Measurements from ENCODE around the gene CRYZL1.

The CRYZL1 gene

GRCh38 chr21:33541756-33542639 is 99.5 kb downstream of the CRYZL1 start, which contains the start of gene GART:
Gene GART (minus strand): TSS chr21:33542117. CDS start chr21:33539315, 2,802 bp downstream.
- DNase-seq, result peak; percentile 94

- peak; percentile 35 for DNase-seq
Observed at GRCh38 chr21:33541105-33541711, 100.3 kb downstream of the CRYZL1 start.

- no peak for DNase-seq
Observed at GRCh38 chr21:33540711-33541104, 100.8 kb downstream of the CRYZL1 start.

GRCh38 chr21:33539616-33540015 is 101.9 kb downstream of the CRYZL1 start:
- no peak for DNase-seq
